C1 segment of cervical spinal cord (tissue), 14 donors: Measurements from ENCODE around the gene VSIR.

Source experiments
- DNase-seq, 14 donors: peaks; one replicate each; lab custom pipeline; 2025; lab: John Stamatoyannopoulos, UW

VSIR gene

DNA sequence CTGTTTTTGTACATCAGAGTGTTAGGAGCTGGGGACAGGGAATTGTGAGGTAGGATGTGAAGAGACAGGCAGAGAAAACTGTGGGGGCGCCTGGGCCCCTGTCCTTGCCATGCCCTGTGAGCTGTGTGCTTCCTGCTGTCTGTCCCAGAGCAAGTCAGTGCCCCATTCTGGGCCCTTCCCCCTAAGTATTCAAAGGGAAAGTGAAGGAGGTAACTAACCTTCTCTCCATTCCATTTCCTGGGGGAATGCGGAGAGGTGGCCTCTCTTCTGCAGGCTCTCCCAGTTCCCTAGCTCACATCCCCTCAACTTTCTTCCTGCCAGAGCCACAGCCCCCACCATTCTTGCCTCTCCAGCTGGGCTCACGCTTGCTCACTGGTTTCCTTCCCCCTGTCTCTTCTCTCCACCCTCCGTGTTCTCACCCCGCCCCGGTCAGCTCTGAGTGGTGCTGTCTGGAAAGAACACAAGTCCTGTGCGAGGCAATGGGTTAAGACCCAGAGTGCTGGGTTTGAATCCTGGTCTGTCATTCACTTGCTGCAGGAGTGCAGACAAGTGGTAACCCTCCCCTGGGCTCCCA, 9.7 kb upstream of the VSIR start:
- DNase-seq: peak in 1 of 14 donors; percentile 29

DNA sequence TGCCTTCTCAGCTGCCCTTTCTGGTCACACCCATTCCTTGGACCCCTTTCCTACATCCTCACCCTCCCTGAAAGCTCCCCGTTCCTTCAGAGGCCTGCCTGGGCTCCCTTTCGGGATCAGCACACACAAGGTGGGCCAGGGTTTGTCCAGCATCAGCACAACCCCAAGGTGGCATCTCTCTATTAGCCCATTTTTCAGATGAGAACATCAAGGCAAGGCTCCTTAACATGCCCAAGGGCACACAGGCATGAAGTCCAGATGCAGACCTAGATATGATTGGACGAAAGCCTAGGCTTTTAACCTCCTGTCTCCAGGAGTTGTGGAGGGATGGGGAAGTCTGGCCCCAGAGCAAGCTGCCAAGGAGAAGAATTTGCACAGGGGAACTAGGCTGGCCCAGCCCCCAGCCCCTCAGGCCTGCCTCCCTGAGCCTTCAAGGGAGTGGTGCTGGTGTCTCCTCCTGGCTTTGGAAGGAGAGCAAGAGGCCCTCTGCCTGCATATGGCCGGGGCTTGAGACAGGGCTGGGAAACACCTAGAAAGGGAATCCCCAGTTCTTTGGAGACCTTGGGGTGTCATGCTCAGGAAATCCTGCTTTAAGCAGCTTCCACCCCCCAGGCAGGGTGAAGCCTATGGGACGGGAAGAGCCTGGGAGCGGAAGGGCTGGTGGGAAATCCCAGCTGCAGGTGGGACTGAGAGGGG, 9.0 kb upstream of the VSIR start:
- DNase-seq: no peak

DNA sequence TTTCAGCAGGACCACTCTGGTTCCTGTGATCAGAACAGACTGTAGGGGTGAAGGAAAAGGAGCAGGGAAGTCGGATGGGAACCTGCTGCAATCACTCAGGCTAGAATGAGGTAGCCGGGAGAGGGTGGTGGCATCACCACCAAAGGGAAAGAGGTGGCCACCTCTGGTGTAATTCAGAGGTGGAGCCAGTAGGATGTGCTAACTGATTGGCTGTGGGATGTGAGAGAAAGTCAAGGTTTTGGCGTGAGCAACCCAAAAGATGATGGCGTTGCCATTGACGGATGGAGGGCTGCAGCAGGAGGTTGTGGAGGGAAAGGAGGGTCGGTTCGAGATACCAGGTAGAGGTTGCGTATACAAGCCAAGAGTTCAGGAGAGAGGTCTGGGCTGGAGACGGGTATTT, 7.4 kb upstream of the VSIR start:
- DNase-seq: no peak

DNA sequence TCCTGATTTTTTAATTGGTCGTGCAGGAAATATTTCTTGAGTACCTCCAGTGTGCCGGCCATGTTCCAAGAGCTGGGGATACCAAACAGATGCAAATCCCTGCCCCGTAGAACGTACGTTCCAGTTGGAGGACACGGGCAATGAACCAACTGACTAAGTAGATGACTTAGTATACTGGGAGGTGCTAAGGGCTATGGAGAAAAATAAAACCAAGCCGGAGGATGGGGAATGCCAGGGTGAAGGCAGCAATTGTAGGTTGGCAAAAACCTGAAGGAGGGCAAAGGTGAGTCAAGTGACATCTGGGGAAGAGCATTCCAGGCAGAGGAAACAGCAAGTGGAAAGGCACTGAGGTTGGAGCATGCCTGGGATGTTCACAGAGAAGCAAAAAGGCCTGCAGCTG, 6.8 kb upstream of the VSIR start:
- no peak for DNase-seq

DNA sequence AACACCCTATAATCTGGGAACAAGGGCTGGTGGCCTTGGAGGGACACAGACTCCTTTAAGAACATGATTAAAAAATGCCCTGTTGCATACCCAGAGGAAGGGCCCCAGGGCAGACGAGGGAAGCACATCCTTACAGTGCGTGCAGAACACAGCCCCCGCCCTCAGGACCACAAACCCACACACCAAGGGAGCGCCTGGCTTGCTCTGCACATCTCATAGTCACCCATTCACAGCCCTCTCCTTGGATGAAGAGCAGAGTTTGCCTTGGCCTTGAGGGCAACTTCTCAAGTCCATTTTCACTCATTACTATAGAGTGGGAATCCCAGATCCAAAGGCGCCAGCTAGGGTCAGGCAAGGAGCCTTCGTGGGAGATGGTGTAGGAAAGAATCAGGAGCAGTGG, 6.3 kb upstream of the VSIR start:
- DNase-seq: no peak

DNA sequence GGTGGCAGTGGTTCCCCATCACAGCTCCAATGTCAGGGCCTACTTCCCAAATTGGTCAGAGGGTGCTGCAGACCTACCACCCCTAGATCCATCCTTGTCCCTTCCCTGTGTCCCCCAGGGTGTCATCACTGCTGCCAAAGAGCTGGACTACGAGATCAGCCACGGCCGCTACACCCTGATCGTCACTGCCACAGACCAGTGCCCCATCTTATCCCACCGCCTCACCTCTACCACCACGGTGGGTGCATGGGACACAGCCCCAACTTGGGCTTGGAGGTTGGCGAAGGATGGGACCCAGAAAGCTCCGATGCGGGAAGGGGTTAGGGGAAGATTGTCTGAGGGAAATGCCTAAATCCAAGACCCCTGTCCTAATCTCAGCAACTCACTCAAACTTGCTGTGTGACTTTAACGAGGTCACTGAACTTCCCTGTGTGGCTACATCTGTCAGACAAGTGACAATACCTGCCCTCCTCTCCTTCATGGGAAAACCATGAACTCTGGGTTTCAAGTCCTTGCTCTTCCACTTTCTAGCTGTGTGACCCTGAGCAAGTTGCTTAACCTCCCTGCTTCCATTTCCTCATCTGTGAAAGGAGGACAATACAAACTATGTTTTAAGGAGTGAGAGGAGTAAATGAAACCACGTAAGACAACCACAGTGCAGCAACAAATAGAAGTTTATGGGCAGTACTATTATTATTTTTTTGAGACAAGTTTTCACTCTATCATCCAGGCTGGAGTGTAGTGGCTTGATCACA, 4.9 kb upstream of the VSIR start:
- no peak for DNase-seq

DNA sequence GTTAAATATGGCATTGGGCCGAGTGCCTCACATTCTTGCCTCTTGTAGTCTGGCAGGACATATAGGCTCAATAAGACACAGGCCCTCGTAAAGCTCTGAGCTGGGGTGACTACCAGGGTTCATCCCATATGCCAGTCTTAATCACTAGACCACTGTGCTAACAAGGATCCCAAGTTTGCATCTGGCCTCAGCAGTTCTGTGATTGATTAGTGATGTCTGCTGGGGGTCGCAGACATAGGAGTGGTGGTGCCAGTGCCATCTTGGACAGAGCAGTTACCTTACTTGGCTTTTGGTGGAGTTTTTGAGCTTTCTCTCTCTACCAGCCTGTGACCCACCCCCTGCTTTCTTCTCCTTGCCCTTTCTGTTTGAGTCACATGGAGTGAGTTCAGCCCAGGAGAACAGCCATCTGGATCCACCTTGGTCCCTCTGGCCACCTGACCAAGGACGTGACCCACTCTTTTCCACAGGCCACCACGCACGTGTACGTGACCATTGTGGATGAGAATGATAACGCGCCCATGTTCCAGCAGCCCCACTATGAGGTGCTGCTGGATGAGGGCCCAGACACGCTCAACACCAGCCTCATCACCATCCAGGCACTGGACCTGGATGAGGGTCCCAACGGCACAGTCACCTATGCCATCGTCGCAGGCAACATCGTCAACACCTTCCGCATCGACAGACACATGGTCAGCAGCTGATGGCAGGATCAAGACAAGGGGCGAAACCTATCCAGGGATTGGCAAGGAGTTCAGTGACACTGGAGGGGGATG, 4.1 kb upstream of the VSIR start:
- DNase-seq: no peak

DNA sequence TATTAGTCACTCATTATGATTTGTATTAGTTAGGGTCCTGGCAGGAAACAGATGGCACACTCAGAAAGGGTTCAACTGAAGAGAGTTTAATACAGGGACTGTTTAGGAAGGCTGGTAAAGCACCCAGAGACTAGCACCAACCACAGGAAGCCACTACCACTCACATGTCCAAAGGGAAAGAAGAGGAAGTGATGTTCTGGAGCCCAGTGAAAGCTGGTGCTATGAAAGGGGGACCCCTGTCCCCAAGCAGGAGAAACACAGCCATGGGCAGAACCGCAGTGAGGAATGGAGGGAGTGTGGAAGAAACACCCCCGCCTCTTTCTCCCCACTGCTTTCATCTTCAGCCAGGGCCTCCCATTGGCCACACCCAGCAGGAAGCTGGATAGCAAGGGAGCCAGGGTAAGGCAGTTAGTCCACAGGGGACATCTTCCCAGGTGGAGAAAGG, 3.2 kb upstream of the VSIR start:
- DNase-seq: no peak

DNA sequence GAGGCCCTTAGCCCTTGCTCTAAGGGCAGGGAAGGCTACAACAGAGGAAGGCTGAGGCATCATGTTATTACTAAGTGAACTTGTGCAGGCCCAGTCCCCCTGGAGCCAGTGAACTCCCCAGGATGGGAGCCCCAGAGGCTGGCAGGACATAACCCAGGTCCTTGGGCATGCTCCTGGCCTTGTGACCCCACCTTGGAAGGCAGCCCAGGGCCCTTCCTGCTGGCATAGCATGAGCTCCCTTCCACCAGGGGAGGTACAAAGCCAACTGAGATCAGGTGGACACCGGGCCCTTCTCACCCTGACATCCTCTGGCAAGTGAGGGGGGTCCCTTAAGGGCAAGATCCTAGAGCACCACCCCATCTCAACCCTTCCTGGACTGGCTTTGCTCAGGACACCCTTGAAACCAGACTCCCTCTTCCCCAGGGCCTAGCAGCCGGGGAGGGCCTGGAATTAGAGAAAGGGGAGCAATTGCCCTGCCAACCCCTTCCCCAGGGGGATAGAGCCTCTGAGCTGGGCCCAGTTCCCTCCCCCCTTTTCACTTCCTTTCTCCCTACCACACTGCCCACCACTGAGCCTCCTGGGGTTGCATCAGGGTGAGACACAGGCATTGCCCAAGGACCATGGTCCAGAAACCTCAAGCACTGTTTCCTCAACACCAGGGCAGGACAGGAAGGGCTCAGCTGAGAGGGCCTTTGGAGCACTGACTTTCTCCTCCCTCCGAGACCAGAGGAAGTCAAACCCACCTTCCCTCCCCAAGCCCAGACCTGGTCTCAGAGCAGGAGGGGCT, 1.8 kb upstream of the VSIR start:
- peak in 3 of 14 donors; percentile 39 to 57 (median 53) for DNase-seq

DNA sequence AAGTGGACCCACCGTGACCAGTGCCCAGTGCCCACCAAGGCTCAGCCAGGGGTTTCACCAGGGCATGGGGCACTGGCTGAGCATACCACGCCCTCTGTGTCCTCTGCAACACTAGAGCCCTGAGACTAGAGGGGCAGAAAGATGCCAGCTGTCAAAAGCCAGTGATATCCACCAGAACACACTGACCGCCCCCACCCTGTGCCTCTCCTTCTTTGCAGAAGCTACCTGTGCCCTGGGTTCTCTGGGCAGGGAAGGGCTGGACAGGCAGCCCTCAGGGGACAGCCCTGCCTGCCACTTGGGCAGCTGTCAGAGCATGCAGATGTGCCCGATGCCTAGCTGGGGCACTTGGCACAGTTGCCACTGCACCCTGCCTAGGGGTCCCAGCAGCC, 494 bp downstream of the VSIR start:
- no peak for DNase-seq

DNA sequence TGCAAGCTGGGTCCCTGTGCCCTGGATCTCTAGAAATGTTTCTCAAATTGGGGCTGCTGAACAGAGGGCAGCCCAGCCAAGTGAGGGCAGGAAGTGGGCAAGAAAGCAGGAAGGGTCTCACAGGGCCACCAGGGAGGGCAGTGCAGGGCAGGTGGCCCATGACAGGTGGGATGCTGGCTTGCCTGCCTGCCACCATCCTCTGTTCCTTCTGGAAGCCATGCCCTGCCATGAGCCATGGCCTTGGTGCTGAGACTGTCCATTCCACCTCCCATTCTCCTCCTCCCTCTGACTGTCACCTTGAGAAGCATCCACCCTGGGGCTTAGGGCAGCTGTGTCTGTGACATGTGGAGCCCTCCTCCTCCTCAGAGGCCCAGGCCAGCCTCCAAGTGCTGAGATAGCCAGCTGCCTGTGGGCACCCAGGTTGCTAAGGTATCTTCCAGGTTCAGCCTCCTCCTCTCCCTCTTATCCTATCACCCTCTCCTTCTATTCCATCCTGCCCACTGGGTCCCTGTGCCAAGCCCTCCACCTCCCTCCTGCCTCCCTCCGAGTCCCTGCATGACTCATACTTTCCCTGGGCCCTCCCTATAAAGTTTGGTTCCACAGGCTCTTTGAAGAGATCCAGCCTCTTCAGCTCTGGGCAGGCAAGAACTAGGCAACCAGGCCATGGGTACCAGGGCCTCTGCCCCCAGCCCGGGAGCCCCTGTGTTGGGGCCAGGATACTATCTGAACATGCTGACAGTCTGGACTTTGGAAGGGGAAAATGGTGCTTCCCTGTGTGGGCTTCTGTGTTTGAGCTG, 1.3 kb downstream of the VSIR start:
- peak in 1 of 14 donors; percentile 43 for DNase-seq

DNA sequence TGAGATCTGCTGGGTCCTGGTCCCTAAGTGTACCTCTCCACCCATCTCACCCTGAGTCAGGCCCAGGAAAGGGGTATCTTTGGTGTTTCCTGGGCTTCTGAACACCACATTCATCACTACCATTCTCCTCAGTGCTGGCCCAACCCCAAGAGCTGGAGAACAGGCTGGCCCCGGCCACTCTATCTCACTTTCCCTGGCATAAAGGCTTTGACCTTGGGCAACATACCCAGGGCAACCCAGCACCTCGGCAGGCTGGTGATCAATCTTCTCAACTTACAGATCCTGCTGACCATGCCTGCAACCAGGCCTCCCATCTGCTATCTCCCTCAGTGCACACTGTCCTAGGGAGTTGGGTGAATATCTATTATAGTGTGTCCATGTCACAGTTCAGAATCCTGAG, 2.1 kb downstream of the VSIR start:
- no peak for DNase-seq

DNA sequence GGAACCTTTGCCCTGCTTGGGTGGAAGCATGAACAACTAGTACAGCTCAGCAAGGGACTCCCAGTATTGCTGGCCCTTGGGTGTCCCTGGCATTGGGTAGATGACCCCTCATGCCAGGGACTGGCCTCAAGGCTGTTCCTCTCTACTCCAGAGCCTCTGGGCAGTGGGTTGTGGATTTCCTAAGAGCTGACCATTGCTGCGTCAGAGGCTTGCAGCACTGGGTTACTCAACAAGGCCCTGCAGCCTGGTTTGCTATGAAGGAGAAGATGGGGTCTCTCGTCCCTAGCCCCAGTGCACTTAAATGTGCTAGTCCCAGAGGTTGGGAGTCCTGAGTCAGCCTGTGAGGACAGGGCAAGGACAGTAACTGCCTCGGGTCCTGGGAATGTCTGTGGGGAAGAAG, 2.5 kb downstream of the VSIR start:
- DNase-seq: peak in 1 of 14 donors; percentile 42

DNA sequence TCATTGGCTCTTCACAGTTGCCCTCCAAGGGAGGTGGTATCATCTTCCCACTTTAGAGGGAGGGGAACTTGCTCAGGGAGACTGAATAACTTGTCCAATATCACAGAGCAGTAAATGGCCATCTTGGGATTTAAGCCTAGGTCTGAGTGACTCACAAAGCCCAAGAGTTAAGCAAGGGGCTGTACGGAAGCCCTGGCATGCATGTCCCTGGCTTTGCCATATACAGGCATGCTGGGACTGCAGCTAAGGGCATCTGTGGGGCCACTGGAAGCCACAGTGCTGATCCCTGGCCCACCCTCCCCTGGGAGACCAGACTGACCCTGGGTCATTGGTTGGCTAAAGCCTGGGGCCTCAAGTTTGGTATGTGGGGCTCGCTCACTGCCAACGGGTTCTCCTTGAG, 3.1 kb downstream of the VSIR start:
- no peak for DNase-seq

DNA sequence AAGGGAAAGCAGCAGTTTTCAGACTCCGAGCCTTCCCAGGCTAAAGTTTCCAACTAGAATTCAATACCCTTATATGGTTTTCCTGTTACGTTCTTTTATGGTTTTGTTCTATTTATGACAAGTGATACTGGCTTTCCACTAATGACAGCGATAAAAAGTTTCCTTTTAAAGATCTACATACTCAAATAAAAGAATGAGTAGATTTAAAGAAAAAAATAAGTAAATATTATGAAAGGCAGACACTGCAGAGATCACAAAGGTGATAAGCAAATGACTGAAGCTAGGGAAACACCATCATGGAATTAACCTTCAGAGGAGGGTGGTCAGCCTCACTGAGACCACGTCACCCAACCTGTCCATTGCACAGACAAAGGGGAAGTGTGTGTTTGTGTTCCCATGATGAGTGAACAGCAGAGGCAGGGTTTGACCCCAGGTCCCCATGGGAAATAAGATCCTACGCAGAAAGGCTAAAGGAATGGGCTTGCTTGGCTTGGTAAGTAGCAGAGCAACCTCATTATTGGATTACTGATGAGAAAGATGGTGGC, 4.0 kb downstream of the VSIR start:
- no peak for DNase-seq

DNA sequence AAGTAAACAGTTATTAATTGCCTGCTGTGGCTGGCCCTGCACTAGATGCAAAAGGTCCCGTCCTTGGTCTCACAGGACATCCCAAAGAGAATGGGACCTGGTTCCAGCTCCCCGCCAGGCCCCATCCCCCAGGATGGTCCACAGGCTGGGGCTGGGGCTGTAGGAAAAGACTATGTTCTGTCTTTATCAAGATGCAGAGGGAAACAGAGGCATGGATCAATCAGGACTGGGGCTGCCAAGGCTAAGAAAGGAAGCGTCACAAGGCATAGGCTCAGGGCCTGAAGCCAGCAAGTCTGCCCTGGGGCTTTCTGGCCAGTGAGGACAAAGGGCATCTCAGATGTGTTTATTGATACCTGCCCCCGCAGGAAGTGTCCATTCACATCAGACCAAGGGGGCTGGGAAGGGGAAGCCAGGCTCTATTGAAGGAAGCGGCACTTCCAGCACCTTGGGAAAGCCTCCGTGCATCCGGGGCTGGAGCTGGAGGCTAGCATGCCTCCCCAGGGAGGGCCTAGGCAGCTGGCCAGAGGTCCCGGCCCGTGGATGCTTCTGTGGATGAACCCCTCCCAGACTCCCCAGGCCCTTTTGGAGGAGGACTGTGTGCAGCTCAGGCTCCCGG, 5.8 kb downstream of the VSIR start:
- no peak for DNase-seq

DNA sequence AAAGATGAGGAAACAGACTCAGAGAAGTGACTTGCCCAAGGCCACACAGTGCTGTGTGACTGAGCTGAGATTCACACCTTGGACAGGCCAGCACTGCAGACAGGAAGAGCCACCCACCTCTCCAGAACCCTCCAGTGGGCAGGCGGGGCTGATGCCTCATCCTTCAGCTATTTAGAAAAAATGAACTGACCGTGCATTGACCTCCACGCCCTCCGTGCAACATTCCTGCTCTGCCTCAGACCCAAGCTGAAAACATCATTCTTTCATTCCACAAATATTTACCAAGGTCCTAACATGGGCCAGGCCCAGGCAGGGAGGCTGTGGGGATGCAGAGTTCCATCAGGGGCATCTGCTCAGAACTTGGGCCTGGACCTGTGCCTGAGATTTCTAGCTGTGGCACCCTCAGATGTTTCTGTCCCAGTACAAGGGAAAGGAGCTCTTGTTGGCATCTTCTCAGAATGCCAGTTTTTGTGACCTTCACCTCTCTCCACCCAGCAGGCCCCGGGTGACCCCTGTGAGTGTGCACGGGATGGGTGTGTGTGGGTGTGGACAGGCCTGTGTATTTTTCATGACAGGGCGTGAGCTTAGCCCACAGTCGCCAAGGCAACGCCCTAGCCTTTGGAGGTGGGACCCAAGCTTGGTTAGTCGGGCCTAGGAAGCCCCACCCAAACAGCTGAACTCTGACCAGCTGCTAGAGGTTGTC, 6.5 kb downstream of the VSIR start:
- DNase-seq: no peak

DNA sequence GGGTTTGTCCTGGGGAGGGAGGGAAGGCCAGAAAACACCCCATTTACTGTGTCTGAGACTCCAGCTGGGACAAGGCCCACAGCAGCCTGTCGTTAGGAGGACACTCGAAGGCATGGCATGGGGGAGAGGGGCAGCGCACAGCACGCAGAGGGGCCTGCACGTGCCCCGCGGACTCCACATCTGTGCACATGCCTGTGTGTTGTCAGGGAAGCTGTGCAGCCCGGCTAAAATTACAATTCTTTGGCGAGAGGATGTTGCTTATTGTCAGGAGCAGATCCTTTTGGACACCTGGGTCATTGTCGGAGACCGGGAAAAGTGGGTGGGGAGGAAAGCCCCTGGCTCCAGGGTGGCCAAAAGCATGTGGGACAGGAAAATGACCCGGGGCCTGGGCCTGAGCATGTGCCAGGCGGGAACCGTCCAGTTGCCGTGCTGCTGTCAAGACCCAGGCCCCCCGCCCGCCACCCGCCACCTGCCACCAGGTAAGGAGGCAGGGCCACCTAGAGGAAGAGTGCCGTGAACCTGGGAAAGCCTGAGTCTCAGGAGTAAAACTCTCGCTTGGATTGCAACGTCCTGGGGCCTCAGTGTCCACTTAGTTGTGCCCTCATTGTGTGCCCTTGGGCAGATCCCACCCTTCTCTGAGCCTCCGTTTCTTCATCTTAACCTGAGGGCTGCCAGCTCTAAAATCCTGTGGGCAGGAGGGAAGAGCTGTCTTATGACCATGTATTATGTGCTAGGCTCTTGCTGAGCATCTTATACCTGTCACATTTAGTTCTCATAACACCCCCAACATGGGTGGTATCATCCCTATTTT, 7.2 kb downstream of the VSIR start:
- no peak for DNase-seq
